ENCODE results near the gene PTGS1. TPM values are rescaled to one million over a fixed set of nuclear protein-coding genes. Genes with fewer than 3 reads are reported as not detected.

The PTGS1 gene
- total and polyA plus RNA-seq, 2 donors (not counting 1 experiment from before 2014, with no cell fraction given) = 9.5 to 15.3 TPM

GRCh38 chr9:122364117-122364782, 6.6 kb upstream of the PTGS1 start:
- CTCF ChIA-PET = no interaction called here
- Histone ChIP-seq H2AFZ (ENCODE audit: insufficient read depth, low read depth, low read length, poor library complexity, severe bottlenecking) (no peak overlapping the region), H3K4me1 (ENCODE audit: control insufficient read depth in 2 of 2, insufficient read depth in 2 of 2, low read length in 2 of 2) (no peaks in the 10 kb centered on the region), H4K20me1 (ENCODE audit: control insufficient read depth, insufficient read depth, low read length, poor library complexity, severe bottlenecking) (no peaks in the 10 kb centered on the region), H3K36me3 (replicated peaks in 1 of 2; ENCODE audit: control extremely low read depth in 1 of 2, control insufficient read depth in 1 of 2, extremely low read depth in 1 of 2, insufficient read depth in 2 of 2, low read length in 1 of 2) (no peaks in the 10 kb centered on the region), H3K27ac (ENCODE audit: low read length in 2 of 2) (no peak overlapping the region), H3K27me3 (replicated peaks in 1 of 4; ENCODE audit: control extremely low read depth in 1 of 4, control insufficient read depth in 3 of 4, insufficient read depth in 4 of 4, low read length in 3 of 4) (no peaks in the 10 kb centered on the region), H3K4me3 (ENCODE audit: control extremely low read depth in 1 of 5, extremely low read depth in 1 of 5, insufficient read depth in 1 of 5, low read depth in 2 of 5, low read length in 4 of 5) (no peak overlapping the region), H3K4me2 (replicated peaks; ENCODE audit: low read depth, low read length, poor library complexity, severe bottlenecking) (no peak overlapping the region), H3K9ac (ENCODE audit: low read length) (no peak overlapping the region), H3K9me3 (ENCODE audit: control extremely low read depth in 1 of 3, control insufficient read depth in 2 of 3, insufficient read depth in 1 of 3, low read length in 2 of 3) (peaks cover 0 to 9% (median 0%) of the 10 kb centered on the region in 3 donors), H3K79me2 (ENCODE audit: control insufficient read depth, insufficient read depth, low read length) (no peaks in the 10 kb centered on the region)
- DNase-seq = no peak
- 98% methylated on average over 6 of the region's 10 CpGs for WGBS (ENCODE audit: insufficient coverage)
- H3K27ac Mint-ChIP-seq = no peak overlapping the region
- H3K9me3 Mint-ChIP-seq (ENCODE audit: insufficient read depth) = peaks cover 1% of the 10 kb centered on the region
- POLR2A ChIA-PET = no interaction called here
- intact Hi-C loops (cut with micrococcal nuclease) = no loop called here
- no peak overlapping the region for H3K4me3 Mint-ChIP-seq
- H3K4me1 Mint-ChIP-seq = peaks cover 3% of the 10 kb centered on the region
- no peaks in the 10 kb centered on the region for H3K27me3 Mint-ChIP-seq
- no peak for ATAC-seq (ENCODE audit: low read depth)
- TF ChIP-seq CTCF (IDR thresholded peaks at IDR 0.05) (no peak), EZH2 (IDR thresholded peaks at IDR 0.05; ENCODE audit: borderline replicate concordance, insufficient read depth, low read depth, low read length, poor library complexity, severe bottlenecking) (no peak)

GRCh38 chr9:122364783-122365150, 6.1 kb upstream of the PTGS1 start:
- WGBS (ENCODE audit: insufficient coverage) = 91% methylated on average over 9 of the region's 10 CpGs
- POLR2A ChIA-PET = no interaction called here

More at GRCh38 chr9:122364783-122365150, 6.1 kb upstream of the PTGS1 start:
- H3K9me3 Mint-ChIP-seq (ENCODE audit: insufficient read depth) = no peaks in the 10 kb centered on the region
- no peaks in the 10 kb centered on the region for H3K79me2 ChIP-seq (ENCODE audit: control insufficient read depth, insufficient read depth, low read length)
- CTCF ChIA-PET = interaction anchor here (2.0 kb wide), 1 partner anchor 15 kb away, joined by 9 read pairs; no protein-coding TSS in a partner anchor
- no peak overlapping the region for H3K4me3 Mint-ChIP-seq
- intact Hi-C loops (cut with micrococcal nuclease) = no loop called here
- no peaks in the 10 kb centered on the region for H3K36me3 ChIP-seq (replicated peaks in 1 of 2; ENCODE audit: control extremely low read depth in 1 of 2, control insufficient read depth in 1 of 2, extremely low read depth in 1 of 2, insufficient read depth in 2 of 2, low read length in 1 of 2)
- no peak overlapping the region for H3K27ac ChIP-seq (ENCODE audit: low read length in 2 of 2)
- peaks cover 0 to 5% (median 0%) of the 10 kb centered on the region in 3 donors for H3K9me3 ChIP-seq (ENCODE audit: control extremely low read depth in 1 of 3, control insufficient read depth in 2 of 3, insufficient read depth in 1 of 3, low read length in 2 of 3)
- no peaks in the 10 kb centered on the region for H3K27me3 Mint-ChIP-seq
- TF ChIP-seq EZH2 (IDR thresholded peaks at IDR 0.05; ENCODE audit: borderline replicate concordance, insufficient read depth, low read depth, low read length, poor library complexity, severe bottlenecking) = no peak
- no peak for TF ChIP-seq CTCF (IDR thresholded peaks at IDR 0.05)
- no peak overlapping the region for H2AFZ ChIP-seq (ENCODE audit: insufficient read depth, low read depth, low read length, poor library complexity, severe bottlenecking)
- no peak for DNase-seq
- H3K27ac Mint-ChIP-seq = no peak overlapping the region
- peaks cover 0 to under 1% of the 10 kb centered on the region in 2 donors for H3K4me1 ChIP-seq (ENCODE audit: control insufficient read depth in 2 of 2, insufficient read depth in 2 of 2, low read length in 2 of 2)
- H3K27me3 ChIP-seq (replicated peaks in 1 of 4; ENCODE audit: control extremely low read depth in 1 of 4, control insufficient read depth in 3 of 4, insufficient read depth in 4 of 4, low read length in 3 of 4) = no peaks in the 10 kb centered on the region
- H3K4me1 Mint-ChIP-seq = peaks cover 3% of the 10 kb centered on the region
- no peak overlapping the region for H3K9ac ChIP-seq (ENCODE audit: low read length)
- no peak for ATAC-seq (ENCODE audit: low read depth)
- H4K20me1 ChIP-seq (ENCODE audit: control insufficient read depth, insufficient read depth, low read length, poor library complexity, severe bottlenecking) = no peaks in the 10 kb centered on the region
- no peak overlapping the region for H3K4me2 ChIP-seq (replicated peaks; ENCODE audit: low read depth, low read length, poor library complexity, severe bottlenecking)
- no peak overlapping the region for H3K4me3 ChIP-seq (ENCODE audit: control extremely low read depth in 1 of 5, extremely low read depth in 1 of 5, insufficient read depth in 1 of 5, low read depth in 2 of 5, low read length in 4 of 5)
